ENCODE data around the gene ZNF107.

Gene ZNF107

DNA sequence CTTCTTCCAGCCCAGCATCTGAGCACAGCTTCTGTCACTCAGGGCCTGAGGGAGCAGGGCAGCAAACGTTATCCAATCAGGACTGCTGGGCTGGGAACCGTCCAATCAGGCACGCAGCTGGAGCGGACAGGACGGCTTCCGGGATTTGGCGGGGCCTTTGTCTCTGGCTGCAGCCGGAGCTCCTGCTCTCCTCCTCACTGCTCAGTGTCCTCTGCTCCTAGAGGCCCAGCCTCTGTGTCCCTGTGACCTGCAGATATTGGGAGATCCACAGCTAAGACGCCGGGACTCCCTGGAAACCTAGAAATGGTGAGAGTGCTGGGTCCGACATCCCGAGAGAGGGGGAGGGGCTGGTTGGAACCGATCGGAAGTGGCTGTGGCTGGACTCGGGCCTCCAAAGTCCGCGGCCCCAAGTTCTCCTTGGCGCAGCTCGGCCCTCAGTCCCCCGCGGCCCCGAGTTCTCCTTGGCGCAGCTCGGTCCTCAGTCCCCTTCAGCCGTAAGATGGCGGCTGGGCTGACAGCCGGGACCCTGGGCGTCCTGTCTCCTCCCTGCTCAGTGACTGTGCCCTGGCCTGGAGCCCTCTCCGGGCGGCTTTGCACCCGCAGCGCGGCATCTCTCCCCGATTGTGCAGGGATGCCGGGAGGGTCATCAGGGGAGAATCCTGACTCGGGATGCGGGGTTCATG is at the start of gene ZNF107:
Gene ZNF107, plus strand, starts transcription at position 154 of the 683 bp plus-strand sequence. Its CDS starts 150 bp downstream, at position 304.
- peak; percentile 94 for DNase-seq

DNA sequence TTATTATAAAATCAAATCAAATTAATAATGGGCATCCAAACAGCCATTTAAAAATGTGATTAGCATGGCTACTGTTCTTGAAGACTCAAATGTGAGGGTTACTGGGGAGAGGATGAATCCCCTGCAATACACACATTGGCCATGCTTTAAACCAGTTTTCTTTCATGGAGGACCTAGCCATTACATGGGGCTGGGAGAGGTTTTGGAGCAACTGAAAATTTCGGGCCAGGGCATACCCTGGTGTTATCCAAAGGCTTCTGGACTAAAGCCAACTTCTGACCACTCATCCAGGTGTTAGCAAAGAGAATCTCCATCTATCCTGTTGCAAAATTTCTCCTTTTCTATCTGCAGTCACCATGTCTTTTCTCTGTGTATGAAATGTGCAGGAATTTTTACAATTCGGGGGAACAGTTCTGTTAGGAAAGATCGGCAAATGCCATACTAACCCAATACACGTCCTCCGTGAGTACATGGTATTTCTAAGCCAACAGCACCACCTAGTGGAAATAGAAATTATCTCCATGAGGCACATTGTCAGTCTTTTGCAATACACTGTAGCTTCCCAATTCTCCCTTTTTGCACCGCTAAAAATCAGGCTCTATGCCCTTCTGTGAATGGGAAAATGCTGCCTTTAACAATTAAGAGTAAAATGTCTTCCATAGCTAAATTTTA is 47.0 kb upstream of the ZNF107 start:
- peak; percentile 22 for DNase-seq

DNA sequence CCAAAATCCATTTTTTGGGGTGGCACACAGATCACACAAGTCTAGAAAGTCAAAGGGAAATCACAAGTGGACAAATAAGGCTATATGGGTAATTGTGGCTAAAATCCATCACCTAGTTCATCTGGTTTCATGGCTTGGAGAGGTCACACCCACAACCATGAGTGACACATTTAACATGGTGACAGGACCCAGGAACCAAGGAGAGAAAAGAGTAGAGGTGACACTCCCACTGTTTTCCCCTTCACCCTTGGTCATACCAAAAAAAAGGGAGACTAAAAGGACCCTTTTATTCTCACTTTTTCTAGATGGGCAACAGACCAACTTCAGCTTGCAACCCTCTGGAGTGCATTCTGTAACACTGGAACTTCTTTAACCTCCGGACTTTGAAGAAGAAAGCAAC is 46.2 kb upstream of the ZNF107 start:
- DNase-seq = peak; percentile 2

DNA sequence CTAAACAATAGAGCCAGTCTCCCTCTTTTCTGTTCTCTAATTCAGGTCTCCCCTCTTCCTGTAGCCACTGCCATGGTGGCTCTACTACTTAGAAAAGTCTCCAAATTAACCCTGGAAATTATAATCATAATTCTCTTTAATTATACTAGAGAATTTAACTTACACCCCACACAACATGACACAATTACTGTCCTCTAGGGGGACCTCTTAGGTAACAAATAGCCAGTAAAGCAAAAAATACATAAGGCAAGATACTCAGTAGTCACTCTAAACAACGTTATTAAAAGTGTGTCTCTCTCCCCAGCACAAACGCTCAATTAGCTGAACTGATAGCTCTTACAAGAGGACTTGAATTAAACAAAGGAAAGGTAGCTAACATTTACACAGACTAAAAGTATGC is 44.3 kb upstream of the ZNF107 start:
- DNase-seq = no peak

DNA sequence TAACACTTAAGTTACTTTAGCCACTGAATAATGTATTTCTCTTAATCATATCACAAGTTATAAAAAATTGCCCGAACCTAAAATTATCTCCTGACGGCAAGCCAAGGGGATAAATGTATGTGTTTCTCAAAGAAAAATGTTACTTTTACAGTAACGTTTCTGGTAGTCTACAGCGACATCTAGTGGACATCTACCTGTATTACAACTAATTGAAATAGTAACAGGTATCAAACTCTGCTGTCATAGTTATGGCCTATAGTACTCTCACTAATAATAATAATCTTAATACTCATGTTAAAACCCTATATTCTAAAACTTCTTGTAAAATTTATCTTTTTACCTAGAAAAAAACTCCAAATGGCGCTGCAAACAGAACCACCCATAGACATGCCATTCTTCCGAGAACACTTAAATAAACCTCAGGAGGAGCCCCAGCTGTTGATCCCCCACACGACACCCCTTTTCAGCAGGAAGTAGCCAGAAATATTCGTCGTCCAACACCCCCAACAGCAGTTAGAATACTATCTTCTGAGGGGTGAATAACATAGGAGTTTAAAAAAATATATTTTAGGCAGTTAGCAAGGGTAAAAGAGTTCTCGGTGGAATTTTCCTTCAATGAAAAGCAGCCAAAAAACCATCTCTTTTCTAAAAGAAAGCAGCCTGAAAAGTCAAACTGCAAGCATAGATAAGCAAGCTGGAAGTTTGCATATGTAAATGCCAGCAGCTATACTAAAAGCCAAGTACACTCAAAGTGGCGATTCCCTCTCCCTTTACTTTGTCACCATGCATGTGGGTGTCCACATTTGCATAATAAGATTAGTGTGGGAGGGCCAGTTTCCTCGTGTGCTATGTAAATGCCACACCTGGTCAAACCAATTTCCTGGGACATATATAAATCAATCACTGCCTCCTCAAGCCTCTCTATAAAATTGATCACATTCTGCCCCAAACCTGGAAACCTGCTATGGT is 40.5 kb upstream of the ZNF107 start:
- DNase-seq = no peak

DNA sequence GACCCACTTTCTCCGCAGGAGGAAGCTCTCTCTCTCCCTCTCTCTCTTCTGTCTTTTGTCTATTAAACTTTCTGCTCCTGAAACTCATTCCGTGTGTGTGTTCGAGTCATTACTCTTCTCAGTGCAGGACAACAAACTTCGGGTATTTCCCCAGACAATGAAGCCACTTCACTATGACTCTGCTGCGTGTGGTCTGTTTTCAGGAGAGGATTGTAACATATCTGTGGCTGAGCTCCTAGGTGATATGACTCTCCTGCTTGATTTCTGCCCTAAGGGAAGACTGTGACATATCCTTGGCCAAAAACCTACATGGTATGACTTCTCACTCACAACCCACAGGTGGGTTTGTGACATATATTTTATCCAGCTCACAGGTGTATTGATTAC is 39.9 kb upstream of the ZNF107 start:
- no peak for DNase-seq

DNA sequence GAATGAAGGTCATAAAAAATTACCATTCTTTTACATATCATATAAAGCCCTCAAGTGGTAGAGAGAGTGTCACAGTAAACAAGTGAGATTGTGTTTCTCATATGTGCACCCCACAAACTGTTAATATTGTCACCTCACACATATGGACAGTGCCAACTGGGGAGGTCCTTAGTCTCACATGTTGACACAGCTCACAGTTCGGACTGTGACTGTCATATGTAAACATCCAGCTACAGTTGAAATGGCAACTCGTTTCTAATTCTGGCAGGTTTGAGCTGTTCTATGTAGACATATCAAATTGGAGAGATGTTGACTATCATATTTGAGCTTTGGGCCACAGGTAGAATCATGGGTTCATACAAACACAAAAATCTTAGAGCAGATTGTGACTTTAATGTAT is 39.4 kb upstream of the ZNF107 start:
- no peak for DNase-seq

DNA sequence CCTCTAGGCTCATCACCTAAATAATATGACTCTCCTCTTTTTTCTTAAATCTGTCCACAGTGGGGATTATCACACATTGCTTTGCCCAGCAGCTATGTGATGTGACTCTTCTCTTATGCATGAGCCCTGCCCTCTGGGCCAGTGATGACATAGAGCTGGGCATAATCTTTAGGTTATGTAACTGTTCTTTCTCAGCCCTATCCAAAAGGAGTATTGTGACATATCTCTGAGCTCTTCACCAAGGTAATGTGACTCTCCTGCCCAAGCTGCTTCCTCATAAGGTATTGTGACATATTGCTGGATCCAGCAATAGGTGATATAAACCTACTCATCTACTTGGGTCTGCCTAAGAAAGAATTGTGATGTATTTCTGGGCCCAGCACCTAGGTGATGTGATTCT is 37.7 kb upstream of the ZNF107 start:
- DNase-seq = no peak

DNA sequence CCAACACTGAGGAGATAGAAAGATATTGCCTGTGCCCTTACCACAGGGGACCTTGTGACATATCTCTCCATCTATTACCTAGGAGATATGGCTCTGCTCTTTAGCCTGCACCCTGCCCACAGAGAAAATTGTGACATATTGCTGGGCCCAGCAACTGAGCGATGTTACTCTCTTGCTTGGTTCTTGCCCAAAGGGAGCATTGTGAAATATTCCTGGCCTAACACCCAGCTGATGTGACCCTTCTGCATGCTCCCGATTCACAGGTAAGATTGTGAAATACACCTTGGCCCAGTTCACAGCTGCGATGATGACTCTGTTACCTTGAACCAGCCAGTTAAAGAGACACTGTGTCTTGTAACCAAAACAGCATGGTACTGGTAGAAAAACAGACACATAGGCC is 37.2 kb upstream of the ZNF107 start:
- DNase-seq = no peak

DNA sequence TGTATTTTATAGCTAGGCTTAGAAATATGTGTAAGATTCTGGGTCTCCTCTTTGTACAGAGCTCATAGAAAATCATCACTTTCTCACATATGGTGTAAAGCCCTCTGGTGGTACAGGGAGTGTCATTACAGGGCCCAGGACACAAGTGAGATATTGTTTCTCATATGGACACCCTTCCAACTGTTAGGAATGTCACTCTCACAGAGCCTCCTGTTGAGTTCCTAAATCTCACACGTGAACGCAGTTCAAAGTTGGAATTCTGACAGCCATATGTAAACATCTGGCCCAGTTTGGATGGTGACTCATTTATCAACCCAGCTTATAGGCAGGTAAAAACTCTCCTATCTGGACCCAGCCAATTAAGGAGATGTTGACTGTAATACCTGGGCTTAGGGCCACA is 35.4 kb upstream of the ZNF107 start:
- DNase-seq = peak; percentile 2

DNA sequence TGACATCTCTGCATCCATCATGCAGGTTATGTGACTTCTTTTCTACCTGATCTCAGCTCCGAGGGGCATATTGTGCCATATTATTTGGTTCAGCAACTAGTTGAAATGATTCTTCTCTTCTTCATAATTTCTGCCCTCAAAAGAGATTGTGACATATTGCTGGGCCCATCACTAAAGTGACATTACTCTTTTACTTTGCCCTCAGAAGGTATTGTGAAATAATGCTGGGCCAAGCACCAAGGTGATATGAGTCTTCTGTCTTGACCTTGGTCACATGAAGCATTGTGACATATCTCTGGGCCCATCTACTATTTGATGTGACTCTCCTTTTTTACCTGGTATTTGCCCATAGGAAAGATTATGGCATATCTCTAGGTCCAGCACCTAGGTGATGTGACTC is 33.9 kb upstream of the ZNF107 start:
- no peak for DNase-seq

DNA sequence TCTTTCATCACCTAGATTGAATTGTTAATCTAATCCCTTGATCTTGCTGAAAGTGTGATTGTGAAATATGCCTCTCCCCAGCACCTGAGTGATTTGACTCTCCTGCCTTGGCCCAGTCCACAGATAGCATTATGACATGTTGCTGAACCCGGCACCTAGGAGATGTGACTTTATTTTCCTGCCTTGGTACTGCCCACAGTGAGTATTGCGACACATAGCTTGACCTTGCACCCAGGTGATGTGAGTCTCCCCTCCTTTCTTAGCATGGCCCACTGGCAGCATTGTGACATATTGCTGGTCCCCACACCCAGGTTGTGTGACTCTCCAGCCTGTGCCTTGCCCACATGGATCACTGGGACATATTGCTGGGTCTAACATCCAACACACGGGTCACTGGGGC is 32.5 kb upstream of the ZNF107 start:
- DNase-seq = no peak

DNA sequence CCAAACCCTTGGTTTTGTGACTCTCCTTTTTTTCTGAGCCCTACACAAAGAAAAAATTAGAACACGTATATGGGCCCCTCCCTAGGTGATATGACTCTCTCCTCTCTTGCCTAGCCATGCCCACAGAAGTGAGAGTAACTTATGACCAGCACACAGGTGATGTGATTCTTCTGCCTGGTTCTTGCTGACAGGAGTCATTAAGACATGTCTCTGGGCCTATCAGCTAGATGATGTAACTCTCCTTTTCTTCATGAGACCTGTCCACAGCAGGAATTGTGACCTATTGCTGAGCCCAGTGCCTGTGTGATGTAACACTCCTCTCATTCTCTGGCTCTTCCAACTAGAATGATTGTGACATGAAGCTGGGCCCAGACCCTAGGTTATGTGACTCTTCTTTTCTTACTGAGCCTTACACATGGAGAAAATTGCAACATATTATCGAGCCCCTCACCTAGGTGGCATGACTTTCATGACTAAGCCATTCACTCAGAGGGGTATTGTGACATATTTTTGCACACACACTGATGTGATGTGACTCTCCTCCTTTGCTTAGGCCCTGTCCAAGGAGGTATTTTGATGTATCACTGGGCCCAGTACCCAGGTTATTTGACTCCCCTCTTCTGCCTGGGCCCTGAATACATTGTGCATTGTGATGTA is 31.4 kb upstream of the ZNF107 start:
- DNase-seq = no peak

DNA sequence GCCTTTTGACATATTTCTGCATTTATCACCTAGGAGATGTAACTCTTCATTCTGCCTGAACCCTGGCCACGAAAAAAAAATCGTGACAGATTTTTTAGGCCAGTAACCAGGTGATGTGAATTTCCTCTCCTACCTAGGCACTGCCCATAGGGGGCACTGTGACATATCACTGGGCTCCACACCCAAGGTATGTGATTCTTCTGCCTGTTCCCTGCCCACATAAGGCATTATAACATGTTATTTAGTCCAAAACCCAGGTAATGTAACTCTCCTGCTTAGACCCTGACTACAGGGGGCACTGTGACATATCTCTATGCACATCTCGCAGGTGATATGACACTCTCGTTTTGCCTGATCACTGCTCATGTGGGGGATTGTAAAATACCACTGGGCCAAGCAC is 29.5 kb upstream of the ZNF107 start:
- no peak for DNase-seq

DNA sequence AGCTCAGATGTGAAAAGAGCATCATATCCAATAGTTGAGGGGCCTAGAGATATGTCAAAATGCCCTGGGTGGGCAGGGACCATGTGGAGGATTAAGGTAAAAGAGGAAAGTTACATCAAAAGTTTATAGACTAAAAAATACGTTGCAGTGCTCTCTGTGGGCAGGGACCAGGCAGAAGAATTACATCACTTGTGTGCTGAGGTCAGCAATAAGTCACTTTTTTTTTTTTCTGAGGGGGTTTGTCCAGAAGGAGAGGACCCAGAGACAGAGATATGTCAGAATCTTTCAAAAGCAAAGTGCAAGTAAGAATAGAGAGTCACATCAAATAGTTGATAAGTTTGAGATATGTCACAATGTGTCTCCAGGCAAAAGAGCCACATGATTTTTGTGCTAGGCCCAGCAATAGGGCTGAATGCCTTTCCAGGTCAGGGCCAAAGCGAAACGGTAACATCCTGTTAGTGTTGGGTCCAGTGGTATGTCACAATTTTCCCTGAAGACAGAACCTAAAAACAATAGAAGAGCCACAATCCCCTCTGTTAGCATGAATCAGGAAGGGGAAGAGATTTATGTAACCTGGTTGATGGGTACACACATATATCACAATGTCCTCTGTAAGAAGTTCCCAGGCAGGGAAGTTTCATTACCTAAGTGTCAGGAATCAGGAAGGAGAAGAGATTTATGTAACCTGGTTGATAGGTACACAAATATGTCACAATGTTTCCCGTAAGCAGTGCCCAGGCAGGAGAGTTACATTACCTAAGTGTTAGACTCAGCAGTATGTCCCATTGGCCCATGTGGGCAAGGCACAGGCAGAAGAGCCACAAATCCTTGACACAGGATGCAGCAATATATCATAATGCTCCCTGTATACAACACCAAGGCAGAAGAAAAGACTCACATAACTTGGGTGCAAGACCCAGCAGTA is 28.1 kb upstream of the ZNF107 start:
- no peak for DNase-seq

DNA sequence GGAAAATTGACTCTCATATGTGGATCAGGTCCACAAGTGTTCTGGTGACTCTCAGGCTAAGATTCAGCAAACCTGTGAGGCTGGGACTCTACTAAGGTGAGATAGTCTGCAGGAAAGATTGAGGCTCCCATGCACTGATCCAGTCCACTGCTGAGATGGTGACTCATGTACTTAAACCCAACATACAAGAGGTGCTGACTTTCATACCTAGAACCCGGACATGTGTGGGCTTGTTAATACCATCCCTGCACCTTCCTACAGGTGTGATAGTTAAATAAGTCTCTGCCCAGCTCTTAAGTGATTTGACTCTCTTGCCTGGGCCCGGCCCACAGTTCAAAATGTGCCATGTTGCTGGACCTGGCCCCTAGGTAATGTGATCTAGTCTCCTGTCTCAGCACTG is 27.1 kb upstream of the ZNF107 start:
- DNase-seq = no peak

DNA sequence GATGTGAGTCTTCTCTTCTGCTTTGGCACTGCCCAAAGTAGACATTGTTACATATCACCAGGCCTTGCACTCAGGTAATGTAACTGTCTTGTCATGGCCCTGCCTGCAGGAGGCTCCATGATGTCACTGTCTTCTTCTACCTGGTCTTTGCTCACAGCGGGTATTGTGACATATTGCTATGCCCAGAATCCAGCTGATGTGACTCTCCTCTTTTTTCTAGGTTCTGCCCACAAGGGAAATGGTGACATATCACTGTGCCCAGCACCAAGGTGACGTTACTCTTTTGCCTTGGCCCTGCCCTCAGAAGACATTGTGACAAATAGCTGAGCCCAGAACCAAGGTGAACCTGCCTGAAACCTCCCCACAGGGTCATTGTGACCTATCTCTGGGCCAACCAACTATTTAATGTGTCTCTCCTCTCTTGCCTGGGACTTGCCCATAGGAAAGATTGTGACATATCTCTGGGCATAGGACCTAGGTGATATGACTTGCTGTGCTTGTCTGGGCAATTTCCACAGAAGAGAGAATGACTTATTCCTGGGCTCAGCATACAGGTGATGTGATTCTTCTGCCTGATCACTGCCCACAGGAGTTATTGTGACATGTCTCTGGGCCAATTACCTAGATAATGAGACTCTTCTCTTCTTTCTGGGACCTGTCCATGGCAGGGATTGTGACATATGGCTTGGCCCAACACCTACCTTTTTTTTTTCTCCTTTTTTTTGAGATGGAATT is 26.5 kb upstream of the ZNF107 start:
- no peak for DNase-seq

DNA sequence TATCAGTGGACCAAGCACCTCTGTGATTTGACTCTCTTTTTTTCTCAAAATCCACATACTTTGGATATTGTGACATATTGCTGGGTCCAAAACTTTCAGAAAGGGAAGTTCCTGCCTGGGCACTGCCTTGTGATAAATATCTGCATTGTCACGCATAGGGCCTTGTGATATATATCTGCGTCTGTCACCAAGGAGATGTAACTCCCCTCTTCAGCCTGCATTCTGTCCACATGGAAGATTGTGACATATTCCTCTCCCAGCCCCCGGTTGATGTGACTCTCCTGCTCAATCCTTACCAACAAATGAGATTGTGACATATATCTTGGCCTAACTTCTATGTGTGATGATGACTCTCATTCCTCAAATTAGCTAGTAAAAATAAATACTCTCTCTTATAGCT is 25.4 kb upstream of the ZNF107 start:
- no peak for DNase-seq

DNA sequence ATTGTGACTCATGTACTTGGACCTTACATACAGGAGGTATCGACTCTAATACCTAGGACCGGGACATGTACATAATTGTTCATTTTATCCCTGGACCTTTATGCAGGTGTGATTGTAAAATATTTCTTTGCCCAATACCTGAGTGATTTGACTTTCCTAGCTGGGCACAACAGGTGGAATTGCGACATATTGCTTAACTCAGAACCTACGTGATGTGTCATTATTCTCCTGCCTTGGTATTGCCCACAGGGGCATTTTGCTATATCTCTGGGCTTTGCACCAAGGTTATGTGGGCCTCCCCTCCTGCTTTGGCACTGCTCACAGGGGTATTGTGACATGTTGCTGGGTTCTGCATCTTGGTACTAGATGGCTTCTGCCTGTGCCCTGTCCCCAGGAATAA is 23.9 kb upstream of the ZNF107 start:
- no peak for DNase-seq

DNA sequence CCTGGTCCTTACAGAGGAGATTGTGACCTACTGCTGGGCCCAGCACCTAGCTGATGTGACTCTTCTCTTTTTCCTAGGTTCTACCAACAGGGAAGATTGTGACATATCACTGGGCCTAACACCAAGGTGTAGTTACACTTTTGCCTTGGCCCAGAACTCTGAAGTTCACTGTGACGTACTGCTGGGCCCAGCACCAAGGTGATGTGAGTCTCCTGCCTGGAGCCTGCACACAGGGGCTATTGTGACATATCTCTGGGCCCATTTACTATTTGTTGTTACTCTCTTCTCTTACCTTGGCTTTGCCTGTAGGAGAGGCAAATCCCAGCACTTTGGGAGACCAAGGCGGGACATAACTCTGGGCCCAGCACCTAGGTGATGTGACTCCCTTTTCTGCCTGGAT is 23.1 kb upstream of the ZNF107 start:
- no peak for DNase-seq

DNA sequence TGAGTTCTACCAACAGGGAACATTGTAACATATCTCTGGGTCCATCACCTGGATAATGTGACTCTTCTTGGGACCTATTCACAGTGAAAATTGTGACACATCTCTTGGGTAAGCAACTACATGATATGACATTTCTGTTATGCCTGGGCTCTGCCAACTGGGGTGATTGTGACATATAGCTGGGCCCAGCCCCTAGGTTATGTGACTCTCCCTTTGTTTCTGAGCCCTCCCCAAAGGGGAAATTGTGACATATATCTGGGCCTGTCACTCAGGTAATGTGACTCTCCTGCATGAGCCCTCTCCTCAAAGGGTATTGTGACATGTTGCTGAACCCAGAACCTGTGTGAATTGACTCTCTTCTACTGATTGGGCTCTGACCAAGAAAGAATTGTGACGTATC is 22.4 kb upstream of the ZNF107 start:
- DNase-seq = no peak
